Activated T-cell treated with anti-CD3 and anti-CD28 coated beads, Interleukin-2, amount 50 U/mL, for 72 hours (primary cell): Measurements from ENCODE around the gene PRDM2. TPM values are rescaled to one million over a fixed set of nuclear protein-coding genes. Genes with fewer than 3 reads are reported as not detected.
"Not testable (repeated sequence)": the region's sequence is repeated elsewhere in the genome, so short reads cannot be mapped to it uniquely, and the experiment has no call there.

ENCODE experiments used
- ATAC-seq, 2 donors: fragments of 150-1000 bp; cut with Tn5 transposase; replicated peaks in 1 of 2; 2 replicates each; pipeline ENCODE4 v1.10.0; 2021; ENCODE audit warnings: moderate library complexity in 2 of 2, mild to moderate bottlenecking in 1 of 2
- DNase-seq, 2 donors: peaks; one replicate each; pipeline ENCODE4 v3.0.0; 2021 to 2022; ENCODE audit warnings: mixed read lengths in 1 of 2
- H3K27ac Mint-ChIP-seq: one replicate; pipeline ENCODE4 v1.8.0; 2022; ENCODE audit warnings: mild to moderate bottlenecking, moderate library complexity, mixed read lengths
- H3K27me3 Mint-ChIP-seq: one replicate; pipeline ENCODE4 v1.8.0; 2022; ENCODE audit warnings: low read depth, mixed read lengths
- H3K36me3 Mint-ChIP-seq, 2 donors: one replicate each; pipeline ENCODE4 v1.8.0; 2022; ENCODE audit warnings: mixed read lengths in 2 of 2, mild to moderate bottlenecking in 1 of 2; ENCODE audit not compliant: insufficient read depth in 2 of 2
- H3K4me1 Mint-ChIP-seq: one replicate; pipeline ENCODE4 v1.8.0; 2022; ENCODE audit warnings: low read depth, mixed read lengths
- H3K4me3 Mint-ChIP-seq, 2 donors: one replicate each; pipeline ENCODE4 v1.8.0; 2022; ENCODE audit warnings: mild to moderate bottlenecking in 2 of 2, mixed read lengths in 2 of 2, moderate library complexity in 2 of 2
- H3K9me3 Mint-ChIP-seq, 2 donors: one replicate each; pipeline ENCODE4 v1.8.0; 2022; ENCODE audit warnings: mixed read lengths in 2 of 2
- total RNA-seq, 2 donors: library from RNA; stranded (reverse); gene quantifications; one replicate each; pipeline ENCODE4 v1.2.3, GENCODE V29; 2022

PRDM2 gene
- total RNA-seq, 2 donors from 2014 or later: 61.9 to 65.8 TPM

GRCh38 chr1:13702425-13703127 lies 2.6 kb downstream of the PRDM2 start:
- Mint-ChIP-seq H3K36me3 (peaks cover 14 to 15% of the 10 kb centered on the region in 2 donors), H3K27ac (peak overlapping the region; percentile 100), H3K27me3 (no peaks in the 10 kb centered on the region), H3K4me1 (peaks cover 62% of the 10 kb centered on the region), H3K4me3 (peak overlapping the region; percentile 64 to 100), H3K9me3 (peaks cover 4 to 5% of the 10 kb centered on the region in 2 donors)
- DNase-seq: peak; percentile 70 to 71
- peak; percentile 87 to 91 for ATAC-seq

DNA sequence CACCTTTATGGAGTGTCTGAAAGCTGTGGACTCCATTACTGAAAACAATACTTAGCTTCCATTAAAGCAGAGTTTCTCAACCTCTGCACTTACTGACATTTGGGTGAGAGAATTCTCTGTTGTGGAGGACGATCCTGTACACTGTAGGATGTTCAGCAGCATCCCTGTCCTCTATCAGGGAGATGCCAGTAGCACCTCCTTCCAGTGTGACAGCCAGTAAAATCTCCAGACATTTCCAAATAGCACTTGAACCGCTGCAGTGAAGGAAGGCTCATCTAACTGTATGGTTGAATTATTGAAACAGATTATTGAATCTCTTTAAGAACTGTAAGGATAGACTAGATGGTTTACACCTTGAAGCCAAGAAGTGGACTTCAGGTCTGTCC lies 3.1 kb downstream of the PRDM2 start:
- ATAC-seq: no peak
- Mint-ChIP-seq H3K4me1 (peaks cover 65% of the 10 kb centered on the region), H3K27me3 (no peaks in the 10 kb centered on the region), H3K36me3 (peaks cover 12 to 13% of the 10 kb centered on the region in 2 donors), H3K27ac (peak overlapping the region; percentile 100), H3K4me3 (peak overlapping the region; percentile 64 to 100), H3K9me3 (peaks cover 3 to 4% of the 10 kb centered on the region in 2 donors)
- no peak for DNase-seq

GRCh38 chr1:13703558-13704490 lies 3.8 kb downstream of the PRDM2 start:
- H3K27me3 Mint-ChIP-seq: no peaks in the 10 kb centered on the region
- H3K9me3 Mint-ChIP-seq: peaks cover 3 to 4% of the 10 kb centered on the region in 2 donors
- no peak for DNase-seq
- peak overlapping the region; percentile 64 to 100 for H3K4me3 Mint-ChIP-seq
- peak overlapping the region; percentile 100 for H3K27ac Mint-ChIP-seq
- H3K4me1 Mint-ChIP-seq: peaks cover 70% of the 10 kb centered on the region
- peaks cover 12 to 13% of the 10 kb centered on the region in 2 donors for H3K36me3 Mint-ChIP-seq
- ATAC-seq: no peak

GRCh38 chr1:13706046-13706445 lies 6.1 kb downstream of the PRDM2 start:
- DNase-seq: no peak
- Mint-ChIP-seq H3K4me1 (peaks cover 66% of the 10 kb centered on the region), H3K9me3 (no peaks in the 10 kb centered on the region), H3K27ac (no peak overlapping the region), H3K4me3 (peak overlapping the region in 1 of 2 donors; percentile 49), H3K27me3 (no peaks in the 10 kb centered on the region), H3K36me3 (peaks cover 4 to 5% of the 10 kb centered on the region in 2 donors)
- ATAC-seq: no peak

GRCh38 chr1:13707164-13707563 lies 7.2 kb downstream of the PRDM2 start:
- H3K27me3 Mint-ChIP-seq: no peaks in the 10 kb centered on the region
- H3K36me3 Mint-ChIP-seq: peaks cover 3 to 4% of the 10 kb centered on the region in 2 donors
- no peaks in the 10 kb centered on the region for H3K9me3 Mint-ChIP-seq
- ATAC-seq: no peak
- no peak for DNase-seq
- peaks cover 66% of the 10 kb centered on the region for H3K4me1 Mint-ChIP-seq
- no peak overlapping the region for H3K4me3 Mint-ChIP-seq
- no peak overlapping the region for H3K27ac Mint-ChIP-seq

DNA sequence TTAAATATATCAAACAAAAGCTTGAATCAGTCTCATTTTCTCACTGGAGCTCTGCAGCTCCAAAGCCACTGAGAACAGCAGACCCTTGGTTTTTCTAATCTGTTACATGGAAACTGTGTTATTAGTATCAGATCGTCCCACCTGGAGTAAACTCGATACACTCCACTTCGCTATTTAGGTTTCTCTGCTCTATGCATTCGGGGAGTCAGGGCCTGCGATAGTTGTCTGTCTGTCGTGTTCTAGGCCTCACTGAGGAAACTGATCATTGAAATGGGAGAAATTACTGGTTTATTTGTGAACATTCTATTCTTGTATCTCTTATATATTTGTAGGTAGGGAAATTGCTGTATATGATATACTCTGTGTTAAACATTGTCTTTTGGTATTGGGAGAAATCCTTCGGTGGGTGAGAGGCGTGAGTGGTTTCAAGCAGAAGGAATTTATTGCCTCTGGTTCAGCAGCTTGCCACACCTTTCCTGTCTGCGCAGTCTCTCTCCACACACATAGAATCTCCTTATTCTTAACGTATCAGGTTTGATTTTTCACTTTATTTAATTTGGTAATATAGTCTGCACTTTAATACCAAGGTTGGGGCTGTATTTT lies 8.5 kb downstream of the PRDM2 start:
- ATAC-seq (no peak), DNase-seq (no peak)
- H3K27ac Mint-ChIP-seq: peak overlapping the region; percentile 56
- H3K36me3 Mint-ChIP-seq: peaks cover 4% of the 10 kb centered on the region in 2 donors
- no peaks in the 10 kb centered on the region for H3K27me3 Mint-ChIP-seq
- peaks cover 65% of the 10 kb centered on the region for H3K4me1 Mint-ChIP-seq
- H3K4me3 Mint-ChIP-seq: no peak overlapping the region
- no peaks in the 10 kb centered on the region for H3K9me3 Mint-ChIP-seq

DNA sequence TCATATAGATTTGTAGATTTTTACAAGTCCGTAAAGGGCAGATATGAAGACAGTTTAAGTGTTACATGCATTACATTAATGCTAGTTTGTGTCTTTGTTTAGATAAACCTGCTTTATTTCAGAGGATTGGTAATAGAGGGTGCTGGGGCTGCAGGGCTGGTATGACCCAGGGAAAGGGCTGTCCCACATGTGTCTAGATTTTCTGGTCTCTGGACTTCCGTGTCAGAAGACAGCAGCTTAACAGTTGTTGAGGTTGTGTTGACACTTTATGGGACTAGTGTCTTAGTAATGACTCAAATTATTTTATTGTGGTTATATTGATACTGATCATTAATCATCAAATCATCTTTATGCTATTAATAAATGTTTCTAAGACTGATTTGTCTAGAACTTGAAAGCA lies 10.1 kb downstream of the PRDM2 start:
- peaks cover 52% of the 10 kb centered on the region for H3K4me1 Mint-ChIP-seq
- H3K36me3 Mint-ChIP-seq: peaks cover 4% of the 10 kb centered on the region in 2 donors
- peak overlapping the region; percentile 59 for H3K27ac Mint-ChIP-seq
- DNase-seq: no peak
- no peaks in the 10 kb centered on the region for H3K27me3 Mint-ChIP-seq
- H3K9me3 Mint-ChIP-seq: no peaks in the 10 kb centered on the region
- no peak for ATAC-seq
- H3K4me3 Mint-ChIP-seq: no peak overlapping the region

DNA sequence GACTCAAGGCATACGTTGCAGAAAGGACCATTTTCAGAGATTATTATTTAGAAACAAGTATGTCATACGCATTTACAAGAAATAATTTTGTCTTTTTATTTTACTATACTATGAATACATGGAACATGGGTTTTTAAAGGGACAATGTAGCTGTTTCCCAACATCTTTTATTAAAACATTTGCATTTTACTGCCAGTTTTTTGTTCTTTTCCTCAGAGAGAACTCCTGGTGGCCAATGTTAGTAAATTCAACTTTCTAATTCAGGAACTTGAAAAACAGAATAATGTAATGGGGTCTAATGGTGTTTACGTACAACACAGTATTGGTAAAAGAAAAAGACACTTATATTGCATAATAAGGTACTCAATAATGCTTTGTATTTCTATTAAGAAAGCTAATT lies 14.9 kb downstream of the PRDM2 start:
- peaks cover 31% of the 10 kb centered on the region for H3K4me1 Mint-ChIP-seq
- H3K27ac Mint-ChIP-seq: no peak overlapping the region
- peaks cover 2 to 3% of the 10 kb centered on the region in 2 donors for H3K36me3 Mint-ChIP-seq
- H3K9me3 Mint-ChIP-seq: no peaks in the 10 kb centered on the region
- no peak for DNase-seq
- no peaks in the 10 kb centered on the region for H3K27me3 Mint-ChIP-seq
- ATAC-seq: no peak
- no peak overlapping the region for H3K4me3 Mint-ChIP-seq

DNA sequence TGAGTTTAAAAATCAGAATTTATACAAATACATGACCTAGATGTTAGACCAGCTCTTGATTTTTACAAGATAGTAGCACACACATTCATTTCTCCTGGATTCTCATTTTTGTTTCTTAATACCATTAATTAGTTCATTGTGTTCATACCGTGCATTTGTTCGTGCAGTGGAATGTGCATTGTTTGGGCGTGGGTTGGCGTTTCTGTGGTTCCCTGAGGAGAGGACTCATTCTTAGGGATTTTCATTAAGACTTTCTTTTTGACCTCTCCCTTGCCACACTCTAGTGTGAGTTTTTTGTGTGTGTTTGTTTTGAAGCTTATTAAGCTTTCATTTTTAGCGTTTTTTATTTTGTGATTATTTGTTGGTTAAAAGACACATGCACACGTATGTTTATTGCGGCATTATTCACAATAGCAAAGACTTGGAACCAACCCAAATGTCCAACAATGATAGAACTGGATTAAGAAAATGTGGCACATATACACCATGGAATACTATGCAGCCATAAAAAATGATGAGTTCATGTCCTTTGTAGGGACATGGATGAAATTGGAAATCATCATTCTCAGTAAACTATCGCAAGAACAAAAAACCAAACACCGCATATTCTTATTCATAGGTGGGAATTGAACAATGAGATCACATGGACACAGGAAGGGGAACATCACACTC lies 15.8 kb downstream of the PRDM2 start:
- not testable (repeated sequence) for H3K4me3 Mint-ChIP-seq, DNase-seq, H3K27me3 Mint-ChIP-seq, H3K36me3 Mint-ChIP-seq, H3K9me3 Mint-ChIP-seq, ATAC-seq, H3K27ac Mint-ChIP-seq
- H3K4me1 Mint-ChIP-seq: peaks cover 25% of the 10 kb centered on the region

DNA sequence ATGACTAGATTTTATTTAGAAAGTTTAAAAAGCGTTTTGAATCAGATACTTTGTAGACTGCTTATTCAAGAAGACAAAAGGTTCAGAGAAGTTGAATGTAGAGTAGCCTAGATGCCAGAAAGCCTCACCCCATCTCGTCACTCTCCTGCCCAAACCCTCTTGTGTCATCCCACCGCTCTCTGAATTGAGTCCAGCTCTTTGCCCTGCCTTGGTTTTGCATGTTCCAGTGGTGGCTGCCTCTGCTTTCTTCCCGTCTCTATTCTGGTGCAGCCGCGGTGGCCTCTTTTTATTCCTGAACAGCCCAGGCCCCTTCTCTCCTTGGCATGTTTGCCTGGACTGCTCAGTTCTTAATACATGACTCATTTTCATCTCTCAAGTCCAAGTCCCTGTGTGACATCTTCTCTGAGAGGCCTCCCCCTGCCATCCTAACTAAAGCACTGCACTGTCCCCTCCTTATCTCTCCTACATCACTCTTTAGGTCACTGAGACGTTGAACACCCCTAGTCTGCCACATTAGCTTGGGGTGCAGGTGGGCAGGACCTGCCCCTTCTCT lies 22.9 kb downstream of the PRDM2 start:
- Mint-ChIP-seq H3K4me1 (peaks cover 47% of the 10 kb centered on the region), H3K36me3 (peaks cover 0 to 7% of the 10 kb centered on the region in 2 donors), H3K27me3 (no peaks in the 10 kb centered on the region), H3K9me3 (no peaks in the 10 kb centered on the region), H3K27ac (peak overlapping the region; percentile 45), H3K4me3 (no peak overlapping the region)
- no peak for DNase-seq
- no peak for ATAC-seq

- no peak overlapping the region for H3K4me3 Mint-ChIP-seq
- H3K27me3 Mint-ChIP-seq: no peaks in the 10 kb centered on the region
- peaks cover 0 to 7% of the 10 kb centered on the region in 2 donors for H3K36me3 Mint-ChIP-seq
- peaks cover 50% of the 10 kb centered on the region for H3K4me1 Mint-ChIP-seq
- DNase-seq (no peak), ATAC-seq (peak in 1 of 2 donors; percentile 34)
- H3K9me3 Mint-ChIP-seq: no peaks in the 10 kb centered on the region
- no peak overlapping the region for H3K27ac Mint-ChIP-seq
These were observed 23.8 kb downstream of the PRDM2 start for GRCh38 chr1:13723810-13724209.

DNA sequence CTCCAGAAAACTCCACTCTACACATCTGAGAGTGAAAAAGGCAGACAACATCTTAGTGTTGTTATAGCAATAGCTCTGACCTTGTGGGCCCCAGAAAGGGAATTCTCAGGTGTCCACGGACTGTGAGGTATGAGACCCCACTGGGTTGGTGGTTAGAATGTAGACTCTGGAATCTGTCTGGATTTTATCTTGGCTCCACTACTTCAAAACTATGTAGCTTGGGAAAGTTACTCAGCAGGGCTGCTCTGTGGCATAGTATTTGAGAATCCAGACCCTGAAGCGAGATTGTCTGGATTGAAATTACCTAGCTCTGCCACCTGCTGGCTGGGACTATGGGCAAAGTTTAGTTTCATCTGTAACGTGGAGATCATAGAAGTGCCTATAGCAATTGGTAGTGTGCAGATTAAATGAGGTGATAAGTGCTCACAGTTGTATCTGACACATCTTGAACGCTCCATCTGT lies 25.8 kb downstream of the PRDM2 start:
- ATAC-seq (peak; percentile 16 to 24), DNase-seq (peak; percentile 57)
- Mint-ChIP-seq H3K9me3 (no peaks in the 10 kb centered on the region), H3K4me1 (peaks cover 69% of the 10 kb centered on the region), H3K27me3 (no peaks in the 10 kb centered on the region), H3K4me3 (no peak overlapping the region), H3K36me3 (peaks cover 0 to 7% of the 10 kb centered on the region in 2 donors), H3K27ac (peak overlapping the region; percentile 10)
